ACC112 (cell line): ENCODE results near the gene NOP9.
A peak's percentile ranks its signal among the peaks of the same experiment; 100 is the strongest.

Source experiments
- H2AFZ ChIP-seq: fragments of 200-600 bp; sonication (generic); one replicate; pipeline ENCODE4 v1.6.0; 2017; ENCODE audit warnings: antibody characterized with exemption, low read length; ENCODE audit not compliant: unreplicated experiment
- H3K27ac ChIP-seq: fragments of 200-600 bp; sonication (generic); 2 replicates; pipeline ENCODE4 v1.5.1; 2014; ENCODE audit warnings: low read depth, mild to moderate bottlenecking, antibody characterized with exemption, low read length, moderate library complexity
- H3K27me3 ChIP-seq: fragments of 200-600 bp; sonication (generic); 2 replicates; pipeline ENCODE4 v1.6.1; 2014; ENCODE audit warnings: mild to moderate bottlenecking, antibody characterized with exemption, low read length, moderate library complexity, mixed read lengths; ENCODE audit not compliant: insufficient read depth
- H3K36me3 ChIP-seq: fragments of 200-600 bp; sonication (generic); 2 replicates; pipeline ENCODE4 v1.6.1; 2016; ENCODE audit warnings: mild to moderate bottlenecking, antibody characterized with exemption, low read length, moderate library complexity, mixed read lengths; ENCODE audit not compliant: insufficient read depth
- H3K4me1 ChIP-seq: fragments of 200-600 bp; sonication (generic); one replicate; pipeline ENCODE4 v1.6.1; 2016; ENCODE audit warnings: low read length, mixed read lengths; ENCODE audit not compliant: insufficient read depth, unreplicated experiment, control insufficient read depth
- H3K4me3 ChIP-seq: fragments of 200-600 bp; sonication (generic); 2 replicates; pipeline ENCODE4 v1.5.1; 2014; ENCODE audit warnings: mild to moderate bottlenecking, low read depth, low read length
- H3K79me2 ChIP-seq: fragments of 200-600 bp; sonication (generic); one replicate; pipeline ENCODE4 v1.6.0; 2016; ENCODE audit warnings: low read length; ENCODE audit not compliant: control insufficient read depth, unreplicated experiment, insufficient read depth

The NOP9 gene

GRCh38 chr14:24310646-24311604, 11.3 kb downstream of the NOP9 start, which contains the start of gene LTB4R:
TSS of gene LTB4R (plus strand) at chr14:24311502. CDS start at chr14:24315652, 4,150 bp downstream.
- Histone ChIP-seq H3K36me3 (peaks cover 3% of the 10 kb centered on the region), H3K27me3 (no peaks in the 10 kb centered on the region), H3K4me3 (peak within 1 kb of the TSS; percentile 70), H3K4me1 (peaks cover 29% of the 10 kb centered on the region), H2AFZ (peak within 1 kb of the TSS; percentile 49), H3K79me2 (no peaks in the 10 kb centered on the region), H3K27ac (peak within 1 kb of the TSS; percentile 33; the same call in 1 of the 2 replicates)

DNA sequence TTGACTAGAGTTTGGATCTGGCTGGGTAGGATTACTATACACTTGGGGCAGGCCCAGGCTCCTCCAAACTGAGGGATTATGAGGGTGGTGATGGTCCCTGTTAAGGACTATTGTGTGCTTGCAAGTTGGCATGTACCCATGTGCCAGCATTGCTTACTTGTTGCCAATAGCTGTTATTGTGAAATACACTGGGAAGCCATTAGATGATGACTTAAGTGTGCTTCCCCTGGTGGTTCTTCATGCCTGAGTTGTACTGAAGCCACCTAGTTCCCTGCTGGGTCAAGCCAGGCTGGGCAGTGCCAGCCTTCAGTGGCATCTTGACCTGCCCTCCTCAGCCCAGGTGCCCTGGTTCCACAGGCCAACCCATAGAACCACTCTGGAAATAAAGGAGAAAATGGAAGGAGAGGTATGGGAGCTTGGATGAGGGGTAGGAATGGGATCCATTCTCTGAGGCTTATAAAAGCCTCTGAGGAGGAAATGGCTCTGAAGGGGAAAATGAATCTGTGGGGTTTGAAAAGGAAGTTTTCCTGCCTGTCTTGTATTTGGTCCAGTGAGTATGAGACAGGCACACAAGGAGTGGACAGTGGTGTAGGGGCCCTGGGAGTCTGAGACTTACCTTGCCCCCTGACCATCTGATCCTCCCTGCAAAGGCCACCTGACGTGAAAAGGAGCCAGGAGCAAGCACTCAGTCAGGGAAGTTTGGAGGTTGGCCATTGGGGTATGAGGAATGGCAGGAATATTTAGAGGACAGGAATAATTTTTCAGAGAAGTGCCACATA, 12.4 kb downstream of the NOP9 start:
- peaks cover 34% of the 10 kb centered on the region for H3K4me1 ChIP-seq
- H3K4me3 ChIP-seq, result peak overlapping the region; percentile 70
- no peaks in the 10 kb centered on the region; the same call in 1 of the 2 replicates for H3K36me3 ChIP-seq
- peak overlapping the region; percentile 33; the same call in 1 of the 2 replicates for H3K27ac ChIP-seq
- no peak overlapping the region for H2AFZ ChIP-seq
- H3K27me3 ChIP-seq, result no peaks in the 10 kb centered on the region
- no peaks in the 10 kb centered on the region for H3K79me2 ChIP-seq

DNA sequence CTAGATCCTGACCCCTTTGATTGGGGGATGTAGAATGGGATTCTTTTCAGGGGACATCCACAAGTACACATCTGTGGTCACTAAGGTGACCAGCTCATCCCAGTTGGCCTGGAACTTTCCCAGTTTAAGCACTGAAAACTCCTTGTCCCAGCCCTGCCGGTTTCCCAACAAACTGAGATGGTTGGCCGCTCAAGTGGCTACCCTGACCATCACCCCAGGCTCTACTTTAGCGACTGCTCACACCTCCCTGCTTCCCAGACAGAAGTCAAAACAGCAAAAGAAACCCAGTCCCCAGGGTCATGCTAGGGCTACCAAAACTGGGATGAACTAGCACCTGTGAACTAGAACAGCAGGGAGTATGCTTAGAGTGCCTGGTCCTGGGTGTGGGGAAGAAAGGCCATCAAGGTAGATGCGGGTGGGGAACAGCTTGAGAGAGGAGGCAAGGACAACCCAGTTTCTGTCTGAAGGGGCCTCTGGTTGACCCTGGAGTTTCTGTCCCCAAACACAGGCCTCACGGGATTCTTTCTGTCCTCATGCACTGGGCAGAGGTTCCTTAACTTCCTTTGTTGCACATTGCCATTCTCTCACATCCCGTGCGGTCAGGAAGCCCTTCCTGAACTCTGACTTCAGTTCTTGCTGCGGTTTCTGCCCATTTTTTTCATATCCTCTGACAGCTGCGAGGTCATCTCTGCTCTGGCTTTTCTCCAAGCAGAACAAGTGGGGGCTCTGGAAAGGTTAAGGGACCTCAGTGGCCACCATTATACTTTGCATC, 13.3 kb downstream of the NOP9 start:
- H2AFZ ChIP-seq, result no peak overlapping the region
- no peak overlapping the region for H3K4me3 ChIP-seq
- no peaks in the 10 kb centered on the region for H3K79me2 ChIP-seq
- H3K36me3 ChIP-seq, result no peaks in the 10 kb centered on the region
- no peak overlapping the region for H3K27ac ChIP-seq
- no peaks in the 10 kb centered on the region for H3K27me3 ChIP-seq
- peaks cover 38% of the 10 kb centered on the region for H3K4me1 ChIP-seq

DNA sequence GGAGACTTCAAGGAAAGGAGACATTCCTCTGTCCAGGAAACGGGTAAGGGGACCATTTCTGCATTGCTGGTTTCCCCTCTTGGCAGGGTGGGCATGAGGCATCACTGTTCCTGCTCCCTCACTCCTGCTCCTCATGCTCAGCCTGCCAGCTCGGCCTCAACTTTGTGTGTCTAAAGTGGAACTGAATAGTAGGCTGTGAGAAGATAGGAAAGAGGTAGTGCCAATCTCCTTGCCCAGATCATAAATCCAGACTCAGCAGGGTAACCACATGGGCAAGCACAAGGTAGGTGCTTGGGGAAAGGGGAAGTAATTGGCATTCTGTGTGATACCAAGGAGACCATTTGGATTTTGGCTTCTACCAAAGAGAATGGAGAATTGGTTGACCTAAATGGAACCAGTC, 14.3 kb downstream of the NOP9 start:
- no peaks in the 10 kb centered on the region for H3K27me3 ChIP-seq
- H3K79me2 ChIP-seq, result no peaks in the 10 kb centered on the region
- no peaks in the 10 kb centered on the region for H3K36me3 ChIP-seq
- H2AFZ ChIP-seq, result no peak overlapping the region
- H3K27ac ChIP-seq, result no peak overlapping the region
- H3K4me3 ChIP-seq, result no peak overlapping the region
- H3K4me1 ChIP-seq, result peaks cover 38% of the 10 kb centered on the region

DNA sequence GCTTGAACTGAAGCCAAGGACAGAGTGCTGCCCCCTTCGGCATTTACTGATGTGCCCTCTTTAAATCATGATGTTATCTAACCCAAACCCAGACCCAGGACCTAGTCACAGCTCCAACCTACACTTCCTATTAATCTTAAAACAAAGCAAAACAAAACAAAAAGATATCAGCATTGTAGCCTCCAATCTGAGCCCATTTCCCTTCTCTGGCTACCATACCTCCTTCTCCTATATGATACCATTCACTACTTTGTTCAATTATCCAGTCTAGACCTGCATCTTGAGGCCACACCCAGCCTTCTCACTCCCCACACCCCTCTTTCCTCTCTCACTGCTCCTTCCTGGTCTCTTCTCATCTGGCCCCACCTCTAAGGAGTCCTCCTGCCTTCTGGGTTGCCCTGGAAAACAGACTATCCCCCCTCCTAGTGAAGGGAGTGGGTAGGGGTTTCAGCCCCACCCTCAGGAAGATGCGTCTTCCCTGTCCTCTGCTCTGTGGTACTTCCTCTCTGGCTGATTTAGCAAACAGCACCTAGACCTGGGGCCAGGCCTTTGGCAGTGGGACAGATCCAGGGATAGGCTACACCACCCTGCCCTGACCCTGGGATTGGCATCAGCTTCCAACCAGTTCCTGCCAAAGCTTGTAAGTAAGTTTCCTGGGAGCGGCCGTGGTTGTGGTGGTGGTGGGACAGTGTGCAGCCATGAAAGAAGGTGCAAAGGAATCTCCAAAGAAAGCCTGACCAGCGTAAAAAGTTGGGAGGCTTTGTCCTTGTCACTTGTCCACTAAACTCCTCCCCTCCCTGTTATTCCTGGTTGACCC, 14.9 kb downstream of the NOP9 start:
- peaks cover 38% of the 10 kb centered on the region for H3K4me1 ChIP-seq
- H3K4me3 ChIP-seq, result no peak overlapping the region
- H3K79me2 ChIP-seq, result no peaks in the 10 kb centered on the region
- no peak overlapping the region for H2AFZ ChIP-seq
- no peaks in the 10 kb centered on the region for H3K36me3 ChIP-seq
- 0 out of 2 replicates have a peak, but pooled peaks cover under 1% of the 10 kb centered on the region for H3K27me3 ChIP-seq
- H3K27ac ChIP-seq, result no peak overlapping the region

GRCh38 chr14:24315243-24315806, 15.7 kb downstream of the NOP9 start:
- Histone ChIP-seq H2AFZ (no peak overlapping the region), H3K4me3 (no peak overlapping the region), H3K27me3 (0 out of 2 replicates have a peak, but pooled peaks cover 8% of the 10 kb centered on the region), H3K36me3 (no peaks in the 10 kb centered on the region), H3K79me2 (no peaks in the 10 kb centered on the region), H3K27ac (no peak overlapping the region), H3K4me1 (peaks cover 31% of the 10 kb centered on the region)

GRCh38 chr14:24315807-24316596, 16.4 kb downstream of the NOP9 start:
- Histone ChIP-seq H3K4me3 (no peak overlapping the region), H3K79me2 (no peaks in the 10 kb centered on the region), H3K27me3 (0 out of 2 replicates have a peak, but pooled peaks cover 10% of the 10 kb centered on the region), H3K36me3 (no peaks in the 10 kb centered on the region), H3K4me1 (peaks cover 27% of the 10 kb centered on the region), H3K27ac (no peak overlapping the region), H2AFZ (no peak overlapping the region)

DNA sequence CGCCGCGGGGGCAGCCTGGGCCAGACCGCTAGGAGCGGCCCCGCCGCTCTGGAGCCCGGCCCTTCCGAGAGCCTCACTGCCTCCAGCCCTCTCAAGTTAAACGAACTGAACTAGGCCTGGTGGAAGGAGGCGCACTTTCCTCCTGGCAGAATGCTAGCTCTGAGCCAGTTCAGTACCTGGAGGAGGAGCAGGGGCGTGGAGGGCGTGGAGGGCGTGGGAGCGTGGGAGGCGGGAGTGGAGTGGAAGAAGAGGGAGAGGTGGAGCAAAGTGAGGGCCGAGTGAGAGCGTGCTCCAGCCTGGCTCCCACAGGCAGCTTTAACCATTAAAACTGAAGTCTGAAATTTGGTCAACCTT, 16.9 kb downstream of the NOP9 start:
- no peaks in the 10 kb centered on the region for H3K36me3 ChIP-seq
- H3K4me3 ChIP-seq, result no peak overlapping the region
- no peaks in the 10 kb centered on the region for H3K79me2 ChIP-seq
- peaks cover 21% of the 10 kb centered on the region for H3K4me1 ChIP-seq
- H3K27ac ChIP-seq, result peak overlapping the region; percentile 34; the same call in 1 of the 2 replicates
- no peak overlapping the region for H2AFZ ChIP-seq
- 0 out of 2 replicates have a peak, but pooled peaks cover 10% of the 10 kb centered on the region for H3K27me3 ChIP-seq
